Midbrain (tissue), 1 donor: ENCODE measurements around the gene MYEOV.

Experiments used
- DNase-seq: peaks from one replicate; lab custom pipeline; 2025; lab: John Stamatoyannopoulos, UW

Gene MYEOV

GRCh38 chr11:69342588-69343330 lies 48.8 kb downstream of the MYEOV start:
- no peak for DNase-seq

DNA sequence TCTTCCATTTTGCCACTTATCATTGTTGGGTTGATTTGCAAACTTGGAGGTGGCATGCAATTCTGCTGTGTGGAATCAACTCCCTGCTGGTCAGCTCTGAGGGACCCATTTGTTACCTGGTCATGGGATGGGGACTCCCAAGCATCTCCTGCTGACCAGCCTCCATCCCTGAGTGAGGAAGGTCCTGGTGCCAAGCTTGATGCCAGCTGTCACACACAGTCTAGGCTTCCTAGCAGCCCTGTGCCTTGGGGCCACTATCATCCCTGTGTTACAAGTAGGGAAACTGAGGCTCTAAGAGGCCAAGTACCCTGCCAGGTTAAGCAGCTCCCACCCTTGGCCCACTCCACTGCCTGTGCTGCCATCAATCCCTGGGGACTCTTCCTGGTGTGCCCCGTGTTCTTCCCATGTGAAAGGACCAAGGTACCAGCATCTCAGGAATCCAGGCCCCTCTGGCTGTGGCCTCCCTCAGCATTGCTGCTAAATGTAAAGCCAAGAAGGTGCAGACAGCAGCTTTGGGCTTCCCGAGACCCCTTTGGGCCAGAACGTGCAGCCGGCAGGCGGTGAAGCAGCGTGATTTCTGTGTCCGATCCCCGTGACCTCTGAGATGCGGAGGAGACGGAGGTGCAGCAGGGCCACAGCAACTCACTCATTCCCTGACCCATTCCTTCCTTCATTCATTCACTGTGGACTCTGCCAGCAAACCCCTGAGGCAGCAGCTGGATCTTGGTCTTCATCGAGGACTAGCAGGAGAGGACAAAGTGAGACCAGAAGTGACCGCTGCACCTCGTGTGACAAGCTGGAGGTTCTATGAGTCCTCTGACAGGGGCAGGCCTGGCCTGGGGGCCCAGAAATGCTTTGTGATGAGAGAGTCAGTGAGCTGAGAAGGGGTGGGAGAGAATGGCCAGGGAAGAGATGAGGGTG lies 49.7 kb downstream of the MYEOV start:
- DNase-seq: no peak

DNA sequence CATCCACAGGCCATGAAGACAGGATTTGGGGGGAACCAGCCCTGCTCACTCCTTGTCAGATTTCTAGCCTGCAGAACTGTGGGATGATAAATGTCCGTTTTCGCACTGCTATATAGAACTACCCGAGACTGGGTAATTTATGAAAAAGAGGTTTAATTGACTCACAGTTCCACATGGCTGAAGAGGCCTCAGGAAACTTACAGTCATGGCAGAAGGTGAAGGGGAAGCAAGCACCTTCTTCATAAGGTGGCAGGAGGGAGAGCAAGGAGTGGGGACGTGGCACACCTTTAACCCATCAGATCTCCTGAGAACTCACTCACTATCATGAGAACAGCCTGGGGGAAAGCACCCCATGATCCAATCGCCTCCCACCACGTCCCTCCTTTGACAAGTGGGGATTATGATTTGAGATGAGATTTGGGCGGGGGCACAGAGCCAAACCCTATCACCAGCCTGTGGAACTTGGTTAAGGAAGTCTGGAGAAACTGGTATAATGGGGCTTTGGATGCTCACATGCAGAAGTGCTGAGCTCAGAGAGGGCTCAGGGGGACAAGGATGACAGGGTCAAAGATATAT lies 50.7 kb downstream of the MYEOV start:
- no peak for DNase-seq
